GM18526 (cell line): ENCODE results near the gene GOLGA5.

Experiments used
- POLR2A ChIP-seq: IDR thresholded peaks from 3 replicates; pipeline ENCODE4 v1.6.1; 2011; ENCODE audit not compliant: insufficient read length; ENCODE audit errors: extremely low read depth

GOLGA5 gene

GRCh38 chr14:92802678-92803077, 8.6 kb downstream of the GOLGA5 start:
- no peak for TF ChIP-seq POLR2A

DNA sequence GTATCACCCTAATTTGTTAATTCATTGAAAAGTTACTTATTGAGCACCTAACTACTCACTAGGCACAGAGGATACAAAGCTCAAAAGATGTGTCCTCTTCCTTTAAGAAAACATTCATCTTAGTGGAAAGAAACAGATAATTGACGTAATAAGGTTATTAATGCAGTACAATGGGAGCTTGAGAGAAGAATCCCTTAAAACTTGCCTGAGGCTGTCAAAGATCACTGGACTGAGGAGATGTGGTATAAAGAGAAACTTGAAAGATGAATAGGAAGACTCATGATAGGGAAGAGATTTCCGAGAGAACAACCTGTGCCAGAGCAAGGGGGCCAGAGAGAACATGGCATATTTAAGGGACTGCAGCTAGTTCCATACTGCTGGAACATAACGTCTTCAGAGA, 19.1 kb downstream of the GOLGA5 start:
- no peak for TF ChIP-seq POLR2A

- no peak for TF ChIP-seq POLR2A
These were observed 25.0 kb downstream of the GOLGA5 start for GRCh38 chr14:92819011-92819597.

DNA sequence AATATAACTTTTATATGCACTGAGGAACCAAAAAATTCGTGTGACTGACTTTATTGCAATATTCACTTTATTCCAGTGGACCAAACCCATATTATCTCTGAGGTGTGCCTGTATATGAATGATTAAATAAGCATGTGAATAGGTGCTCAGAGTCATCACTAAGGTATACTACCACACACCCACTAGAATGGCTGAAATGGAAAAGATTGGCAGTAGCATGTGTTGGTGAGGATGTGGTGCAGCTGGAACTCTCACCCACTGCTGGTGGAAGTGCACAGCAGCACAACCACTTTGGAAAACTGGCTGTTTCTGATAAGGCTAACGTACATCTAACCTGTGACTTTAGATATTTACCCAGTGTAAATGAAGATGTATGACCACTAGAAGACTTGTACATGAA, 36.8 kb downstream of the GOLGA5 start:
- TF ChIP-seq POLR2A, result no peak

GRCh38 chr14:92832137-92832700, 38.1 kb downstream of the GOLGA5 start:
- TF ChIP-seq POLR2A, result no peak

DNA sequence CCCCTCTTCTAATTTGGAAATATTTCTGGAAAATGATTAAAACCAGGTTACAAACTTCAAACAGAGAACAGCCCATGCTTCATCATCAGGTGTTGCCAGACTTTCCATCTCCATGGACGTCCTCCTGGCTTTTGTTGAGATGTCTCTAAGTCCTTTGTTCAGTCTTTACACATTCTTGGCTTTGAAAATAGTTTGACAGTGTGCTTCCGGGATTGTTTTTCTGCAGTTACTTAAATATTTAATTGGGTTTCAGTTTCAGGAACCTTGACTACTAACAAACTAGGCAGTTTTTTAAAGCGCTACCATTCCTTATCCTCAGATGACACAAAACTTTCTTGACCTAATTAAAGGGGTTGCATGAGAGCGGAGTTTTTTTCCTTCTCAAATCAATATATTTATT, 47.8 kb downstream of the GOLGA5 start:
- TF ChIP-seq POLR2A, result no peak

GRCh38 chr14:92844204-92844603, 50.1 kb downstream of the GOLGA5 start:
- TF ChIP-seq POLR2A, result no peak

- TF ChIP-seq POLR2A, result no peak
These were observed 52.2 kb downstream of the GOLGA5 start for GRCh38 chr14:92846162-92846897.

- TF ChIP-seq POLR2A, result no peak
These were observed 53.2 kb downstream of the GOLGA5 start for GRCh38 chr14:92847278-92847677.

DNA sequence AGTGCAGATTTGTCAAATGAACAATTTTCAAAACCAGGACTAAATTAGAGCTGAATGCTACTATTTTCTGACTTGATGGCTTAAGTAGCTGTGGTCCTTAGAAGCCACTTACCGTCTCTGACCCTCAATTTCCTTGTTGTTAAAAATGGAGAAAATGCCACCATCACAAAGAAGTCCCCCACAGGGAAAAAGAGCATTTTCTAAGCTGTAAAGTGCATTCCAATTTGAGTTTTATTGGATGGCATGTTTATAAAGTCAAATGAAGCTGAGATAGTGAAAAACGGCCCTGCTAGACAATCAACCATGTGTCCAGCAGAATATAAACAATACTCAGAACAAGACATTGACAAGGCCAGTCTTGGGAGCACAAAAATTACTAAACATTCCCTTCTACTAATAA, 53.6 kb downstream of the GOLGA5 start:
- TF ChIP-seq POLR2A, result no peak

GRCh38 chr14:92848887-92849286, 54.8 kb downstream of the GOLGA5 start:
- no peak for TF ChIP-seq POLR2A

DNA sequence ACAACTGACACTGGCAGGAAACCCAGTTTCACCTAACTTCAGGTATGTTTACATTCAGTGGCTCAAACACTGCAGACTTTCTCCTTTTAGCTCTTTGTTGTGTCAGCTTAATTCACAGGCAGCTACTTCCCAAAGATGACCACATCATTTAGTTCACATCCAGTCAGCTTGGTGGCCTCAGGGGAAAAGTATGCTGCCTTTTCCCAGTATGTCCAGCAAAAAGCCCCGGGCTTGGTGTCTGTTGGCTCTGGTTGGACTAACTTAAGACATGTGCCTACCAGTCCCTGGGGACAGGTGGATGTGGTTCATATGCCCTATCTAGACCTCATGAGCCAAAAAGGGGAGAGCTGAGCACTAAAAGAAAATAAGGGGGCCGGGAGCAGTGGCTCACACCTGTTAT, 56.4 kb downstream of the GOLGA5 start:
- no peak for TF ChIP-seq POLR2A

GRCh38 chr14:92860049-92860840, 66.1 kb downstream of the GOLGA5 start:
- TF ChIP-seq POLR2A, result no peak

DNA sequence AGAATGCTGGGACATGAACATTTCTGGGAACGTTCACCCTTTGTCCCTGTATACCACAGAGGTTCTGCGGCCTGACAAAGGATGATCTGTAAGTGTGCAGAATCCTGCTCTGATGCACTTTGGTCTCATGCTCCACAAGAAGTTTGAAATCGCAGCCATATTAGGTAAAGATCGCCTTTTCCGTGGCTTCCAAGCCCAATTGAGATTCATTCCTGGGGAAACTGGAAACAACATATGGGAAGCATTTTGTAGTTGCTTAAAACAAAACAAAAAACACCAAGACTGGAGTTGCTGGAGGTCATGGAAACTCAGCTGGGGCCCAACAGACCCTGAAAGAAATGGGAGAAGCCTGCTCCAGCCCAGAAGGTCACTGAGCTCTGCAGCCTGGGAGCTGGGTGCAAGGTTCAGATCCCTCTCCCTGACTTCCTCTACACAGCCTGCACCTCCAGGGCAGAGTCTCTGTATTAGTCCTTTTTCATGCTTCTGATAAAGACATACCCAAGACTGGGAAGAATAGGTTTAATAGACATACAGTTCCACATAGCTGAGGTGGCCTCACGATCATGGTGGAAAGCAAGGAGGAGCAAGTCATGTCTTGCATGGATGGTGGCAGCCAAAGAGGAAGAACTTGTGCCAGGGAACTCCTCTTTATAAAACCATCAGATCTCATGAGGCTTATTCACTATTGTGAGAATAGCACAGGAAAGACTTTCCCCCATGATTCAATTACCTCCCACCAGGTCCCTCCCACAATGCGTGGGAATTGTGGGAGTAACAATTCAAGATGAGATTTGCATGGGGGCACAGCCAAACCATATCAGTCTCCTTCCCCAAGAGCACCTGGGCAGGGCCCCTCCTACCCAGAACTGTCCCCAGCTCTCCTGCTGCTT, 68.0 kb downstream of the GOLGA5 start:
- no peak for TF ChIP-seq POLR2A

DNA sequence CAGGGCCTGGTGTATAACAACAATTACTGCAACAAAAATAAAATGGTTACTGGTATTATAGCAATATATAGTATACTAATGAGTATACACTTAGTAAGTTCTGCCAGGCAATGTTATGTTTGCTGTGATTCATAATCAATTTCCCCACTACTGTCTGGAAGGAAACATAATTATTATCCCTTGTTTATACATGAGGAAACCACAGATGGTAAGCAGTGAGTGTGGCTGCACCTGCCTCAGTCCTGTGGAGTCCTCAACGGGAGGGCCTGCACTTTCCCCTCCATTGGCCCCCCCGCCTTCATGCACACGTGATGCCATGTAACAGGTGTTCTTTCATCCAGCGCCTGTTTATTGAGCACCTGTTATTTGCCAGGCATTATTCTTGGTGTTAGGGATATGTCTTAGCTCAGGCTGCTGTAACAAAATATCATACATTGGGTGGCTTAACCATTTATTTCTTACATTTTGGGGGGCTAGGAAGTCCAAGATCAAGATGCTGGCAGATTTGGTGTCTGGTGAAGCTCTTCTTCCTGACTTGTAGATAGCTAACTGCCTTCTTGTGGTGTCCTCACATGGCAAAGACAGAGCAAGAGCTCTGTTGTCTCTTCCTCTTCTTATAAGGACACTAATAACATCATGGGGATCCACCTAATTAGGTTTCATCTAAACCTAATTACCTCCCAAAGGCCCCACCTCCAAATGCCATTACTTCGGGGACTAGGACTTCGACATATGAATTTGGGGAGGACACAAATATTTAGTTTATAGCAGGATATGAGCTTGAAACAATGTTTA, 69.4 kb downstream of the GOLGA5 start:
- TF ChIP-seq POLR2A, result no peak

DNA sequence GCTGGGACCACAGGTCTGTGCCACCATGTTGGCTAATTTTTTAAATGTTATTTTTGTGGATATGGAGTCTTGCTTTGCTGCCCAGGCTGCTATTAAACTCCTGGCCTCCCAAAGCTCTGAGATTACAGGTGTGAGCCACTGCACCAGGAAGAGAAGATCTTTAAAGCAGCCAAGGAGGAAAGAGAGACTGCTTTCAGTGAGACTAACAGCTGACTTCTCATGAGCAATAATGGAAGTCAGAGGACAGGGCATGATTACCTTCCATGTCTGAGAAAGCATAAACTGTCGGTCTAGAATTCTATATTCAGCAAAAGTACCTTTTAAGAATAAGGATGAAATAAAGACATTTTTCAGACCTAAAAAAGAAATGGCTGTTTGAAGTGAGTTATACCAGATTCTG, 71.6 kb downstream of the GOLGA5 start:
- no peak for TF ChIP-seq POLR2A
